Measurements from ENCODE around the gene PPP4R1. TPM values are rescaled to one million over a fixed set of nuclear protein-coding genes. Genes with fewer than 3 reads are reported as not detected.

Gene PPP4R1
- total RNA-seq, 2 donors from 2014 or later, result 52.5 to 77.5 TPM

- no peak for TF ChIP-seq CTCF (IDR thresholded peaks at IDR 0.05)
- intact Hi-C loops (cut with DNase I), result loop anchor here (5.0 to 10.0 kb wide), 2 partner anchors 38 to 140 kb away; partner anchors contain the start of gene PPP4R1
- Histone ChIP-seq H3K9ac (ENCODE audit: low read depth in 2 of 2, low read length in 2 of 2) (no peak overlapping the region), H3K9me3 (no peaks in the 10 kb centered on the region), H3K27me3 (no peaks in the 10 kb centered on the region), H3K4me3 (no peak overlapping the region), H3K27ac (no peak overlapping the region), H3K36me3 (no peaks in the 10 kb centered on the region), H3K4me1 (no peaks in the 10 kb centered on the region)
- DNase-seq, result no peak
Observed at GRCh38 chr18:9574473-9575115, 39.8 kb downstream of the PPP4R1 start.

- no peak for DNase-seq
Observed at GRCh38 chr18:9571546-9571945, 42.8 kb downstream of the PPP4R1 start.

GRCh38 chr18:9570255-9570654 is 44.1 kb downstream of the PPP4R1 start:
- Histone ChIP-seq H3K27ac (peak overlapping the region; percentile 64), H3K4me3 (no peak overlapping the region), H3K9me3 (no peaks in the 10 kb centered on the region), H3K27me3 (no peaks in the 10 kb centered on the region), H3K36me3 (no peaks in the 10 kb centered on the region), H3K9ac (ENCODE audit: low read depth in 2 of 2, low read length in 2 of 2) (no peak overlapping the region), H3K4me1 (no peaks in the 10 kb centered on the region)
- intact Hi-C loops (cut with DNase I), result loop anchor here (10.0 kb wide), 1 partner anchor 145 kb away; no protein-coding TSS in a partner anchor
- TF ChIP-seq CTCF (IDR thresholded peaks at IDR 0.05), result no peak
- DNase-seq, result peak; percentile 30

More at GRCh38 chr18:9571546-9571945, 42.8 kb downstream of the PPP4R1 start:
- no peaks in the 10 kb centered on the region for H3K36me3 ChIP-seq
- H3K4me1 ChIP-seq, result no peaks in the 10 kb centered on the region
- no peak overlapping the region for H3K4me3 ChIP-seq
- intact Hi-C loops (cut with DNase I), result loop anchor here (10.0 kb wide), 1 partner anchor 143 kb away; no protein-coding TSS in a partner anchor
- H3K27ac ChIP-seq, result no peak overlapping the region
- no peak for TF ChIP-seq CTCF (IDR thresholded peaks at IDR 0.05)
- no peaks in the 10 kb centered on the region for H3K9me3 ChIP-seq
- no peak overlapping the region for H3K9ac ChIP-seq (ENCODE audit: low read depth in 2 of 2, low read length in 2 of 2)
- H3K27me3 ChIP-seq, result no peaks in the 10 kb centered on the region

- Histone ChIP-seq H3K9me3 (no peaks in the 10 kb centered on the region), H3K36me3 (no peaks in the 10 kb centered on the region), H3K4me1 (no peaks in the 10 kb centered on the region), H3K4me3 (no peak overlapping the region), H3K27me3 (no peaks in the 10 kb centered on the region), H3K9ac (ENCODE audit: low read depth in 2 of 2, low read length in 2 of 2) (no peak overlapping the region), H3K27ac (peak overlapping the region; percentile 64)
- no peak for TF ChIP-seq CTCF (IDR thresholded peaks at IDR 0.05)
- intact Hi-C loops (cut with DNase I), result no loop called here
- DNase-seq, result peak; percentile 36
Observed at GRCh38 chr18:9569178-9569577, 45.2 kb downstream of the PPP4R1 start.

GRCh38 chr18:9568186-9568585 is 46.2 kb downstream of the PPP4R1 start:
- intact Hi-C loops (cut with DNase I), result no loop called here
- no peak overlapping the region for H3K4me3 ChIP-seq
- H3K9me3 ChIP-seq, result no peaks in the 10 kb centered on the region
- no peaks in the 10 kb centered on the region for H3K27me3 ChIP-seq
- no peak overlapping the region for H3K27ac ChIP-seq
- DNase-seq, result no peak
- no peak for TF ChIP-seq CTCF (IDR thresholded peaks at IDR 0.05)
- H3K4me1 ChIP-seq, result no peaks in the 10 kb centered on the region
- H3K36me3 ChIP-seq, result no peaks in the 10 kb centered on the region
- H3K9ac ChIP-seq (ENCODE audit: low read depth in 2 of 2, low read length in 2 of 2), result no peak overlapping the region

All from colonic mucosa (tissue), 4 donors.